Right hindlimb (tissue), 1 donor: ENCODE data around the gene MBTD1.
"Not testable (repeated sequence)": the region's sequence is repeated elsewhere in the genome, so short reads cannot be mapped to it uniquely, and the experiment has no call there.

Experiments
- DNase-seq: peaks from one replicate; pipeline ENCODE4 v3.0.0-alpha.2; 2018

Gene MBTD1

GRCh38 chr17:51251010-51251409 lies 8.8 kb downstream of the MBTD1 start:
- no peak for DNase-seq

DNA sequence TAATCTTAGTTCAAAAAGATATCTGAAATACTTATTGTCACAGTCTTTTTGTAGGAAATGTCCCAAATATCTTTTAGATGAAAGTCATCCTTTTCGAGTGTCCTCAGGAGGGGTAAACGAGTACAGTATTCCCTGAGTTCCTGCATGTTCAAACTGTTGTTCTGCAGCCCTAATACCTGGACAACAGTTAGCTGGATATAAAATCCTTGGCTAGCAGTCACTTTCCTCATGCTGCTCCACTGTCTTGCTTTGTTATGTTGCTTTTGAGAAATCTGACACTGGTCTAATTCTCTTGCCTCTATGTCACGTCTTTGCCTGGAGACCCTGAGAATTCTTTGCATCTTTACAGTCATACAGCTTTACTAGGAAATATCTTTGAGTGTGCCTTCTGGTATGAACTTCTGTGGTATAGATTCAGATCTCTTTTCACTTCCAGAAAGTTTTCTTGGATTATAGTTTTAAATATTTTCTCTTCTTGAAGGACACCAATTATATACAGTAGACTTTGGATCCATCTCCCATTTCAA lies 9.5 kb downstream of the MBTD1 start:
- no peak for DNase-seq

DNA sequence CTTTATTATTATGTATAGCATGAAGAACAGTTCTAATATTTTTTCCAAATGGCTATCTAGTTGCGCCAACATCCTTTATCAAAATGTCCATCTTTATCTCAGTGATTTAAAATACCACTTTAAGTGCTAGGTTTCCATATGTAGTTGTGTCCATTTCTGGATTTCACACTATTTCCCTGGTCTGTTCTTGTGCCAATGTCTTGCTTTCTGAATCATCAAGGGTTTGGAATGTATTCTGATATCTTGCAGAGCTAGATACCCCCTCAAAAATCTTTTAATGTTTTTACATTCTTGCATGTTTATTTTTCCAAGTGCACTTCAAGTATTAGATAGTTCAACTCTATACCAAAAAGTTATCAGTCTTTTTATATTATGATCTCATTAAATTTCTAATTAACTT lies 14.3 kb downstream of the MBTD1 start:
- DNase-seq: no peak

GRCh38 chr17:51244041-51244440 lies 15.8 kb downstream of the MBTD1 start:
- no peak for DNase-seq

GRCh38 chr17:51240275-51240674 lies 19.6 kb downstream of the MBTD1 start:
- DNase-seq: no peak

DNA sequence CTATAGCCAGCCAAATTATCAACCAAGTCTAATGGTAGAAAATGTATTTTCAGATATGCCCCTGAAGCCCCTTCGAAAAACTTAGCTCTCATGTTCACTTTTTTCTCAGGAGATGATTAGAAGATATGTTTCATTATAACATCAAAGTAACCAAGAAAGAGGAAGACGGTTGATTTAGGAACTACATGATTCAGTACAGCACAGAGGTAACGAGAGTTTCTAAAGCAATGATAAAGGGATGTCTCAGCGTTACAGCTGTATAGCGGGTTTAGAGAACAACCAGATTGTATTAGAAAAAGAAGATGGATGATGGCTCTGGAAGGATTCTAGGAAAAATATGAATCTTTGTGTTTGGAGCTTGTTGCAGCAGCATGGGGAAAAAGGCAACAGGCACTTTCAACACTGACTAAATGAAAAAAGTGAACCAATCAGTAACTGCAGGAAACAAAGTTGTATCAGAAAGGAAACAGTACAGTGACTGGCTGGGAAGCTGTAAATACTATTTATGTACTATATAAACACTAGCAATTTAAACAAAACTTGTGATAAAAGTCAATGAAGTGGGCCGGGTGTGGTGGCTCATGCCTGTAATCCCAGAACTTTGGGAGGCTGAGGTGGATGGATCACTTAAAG lies 21.5 kb downstream of the MBTD1 start:
- no peak for DNase-seq

DNA sequence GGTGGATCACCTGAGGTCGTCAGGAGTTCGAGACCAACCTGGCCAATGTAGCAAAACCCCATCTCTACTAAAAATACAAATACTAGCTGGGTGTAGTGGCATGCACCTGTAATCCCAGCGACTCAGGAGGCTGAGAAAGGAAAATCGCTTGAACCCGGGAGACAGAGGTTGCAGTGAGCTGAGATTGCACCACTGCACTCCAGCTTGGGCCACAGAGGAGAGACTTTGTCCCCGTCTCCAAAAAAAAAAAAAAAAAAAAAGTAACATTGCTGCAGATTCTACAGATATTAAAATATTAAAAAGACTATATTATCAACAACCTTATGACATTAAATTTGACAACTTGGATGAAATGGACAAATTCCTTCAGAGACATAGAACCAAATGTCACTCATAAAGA lies 25.7 kb downstream of the MBTD1 start:
- DNase-seq: no peak

DNA sequence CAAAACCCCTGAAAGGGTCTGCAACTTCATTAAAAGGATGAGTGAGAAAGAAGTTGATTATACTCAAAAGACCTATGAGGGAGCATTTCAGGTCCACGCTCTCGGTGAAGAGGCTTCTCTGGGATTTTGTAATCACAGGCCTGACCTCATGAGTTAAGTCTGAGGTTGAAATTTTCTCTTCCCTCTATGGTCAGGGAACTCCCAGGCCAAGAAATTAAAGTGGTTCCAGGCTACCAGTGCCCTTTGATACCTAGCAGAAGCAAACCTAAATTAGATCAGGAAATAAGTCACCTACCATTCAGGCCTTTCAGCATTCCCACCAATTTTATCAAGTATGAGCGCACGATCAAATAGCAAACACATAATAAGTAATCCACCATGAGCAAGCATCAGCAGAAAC lies 27.9 kb downstream of the MBTD1 start:
- DNase-seq: no peak

DNA sequence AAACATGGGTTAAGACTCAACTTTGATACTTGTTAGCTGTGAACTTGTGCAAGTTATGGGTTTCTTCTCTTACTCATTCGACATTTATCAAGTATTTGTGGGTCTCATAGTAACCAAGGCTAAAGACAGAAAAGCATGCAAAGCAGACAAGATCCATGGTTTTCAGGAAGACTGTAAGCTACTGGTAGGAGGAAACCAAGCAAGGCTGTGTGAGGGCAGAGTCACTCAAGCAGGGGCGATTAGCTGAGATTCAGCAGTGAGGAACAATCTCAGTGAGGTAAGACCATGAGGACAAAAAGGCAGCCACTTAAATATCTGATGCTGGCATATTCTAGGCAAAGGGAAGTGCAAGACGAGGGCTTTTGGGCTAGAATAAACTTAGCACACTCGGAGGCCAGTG lies 29.5 kb downstream of the MBTD1 start:
- no peak for DNase-seq

DNA sequence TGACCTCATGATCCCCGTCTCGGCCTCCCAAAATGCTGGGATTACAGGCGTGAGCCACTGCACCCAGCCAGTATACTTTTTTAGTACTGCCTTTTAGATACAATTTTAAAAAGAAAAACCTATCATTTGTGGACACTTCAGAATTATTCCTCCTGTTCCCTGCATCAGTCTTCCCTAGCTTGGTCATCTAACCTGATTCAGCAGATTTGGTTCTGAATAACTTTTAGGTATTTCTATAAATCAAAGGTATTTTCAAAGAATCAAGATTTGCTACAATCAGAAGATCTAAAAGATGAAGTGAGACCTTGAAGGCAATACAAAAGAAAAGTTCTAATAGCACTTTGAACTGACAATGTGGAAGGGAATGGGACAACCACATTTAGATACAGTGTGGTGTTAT lies 30.0 kb downstream of the MBTD1 start:
- DNase-seq: no peak

DNA sequence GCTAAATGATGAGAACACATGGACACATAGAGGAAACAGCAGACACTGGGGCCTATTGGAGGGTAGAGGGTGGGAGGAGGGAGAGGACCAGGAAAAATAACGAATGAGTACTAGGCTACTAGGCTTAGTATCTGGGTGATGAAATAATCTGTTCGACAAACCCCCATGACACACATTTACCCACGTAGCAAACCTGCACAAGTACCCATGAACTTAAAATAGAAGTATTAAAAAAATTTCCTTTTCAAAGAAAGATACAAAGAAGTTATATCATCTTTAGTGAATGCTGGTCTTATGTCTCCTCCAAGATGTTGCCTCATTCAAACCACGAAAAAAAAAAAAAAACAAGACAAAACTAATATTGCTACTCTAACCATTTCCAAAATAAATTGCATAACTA lies 31.7 kb downstream of the MBTD1 start:
- no peak for DNase-seq

GRCh38 chr17:51225523-51225922 lies 34.3 kb downstream of the MBTD1 start:
- not testable (repeated sequence) for DNase-seq

GRCh38 chr17:51224402-51225262 lies 35.2 kb downstream of the MBTD1 start:
- DNase-seq: no peak

DNA sequence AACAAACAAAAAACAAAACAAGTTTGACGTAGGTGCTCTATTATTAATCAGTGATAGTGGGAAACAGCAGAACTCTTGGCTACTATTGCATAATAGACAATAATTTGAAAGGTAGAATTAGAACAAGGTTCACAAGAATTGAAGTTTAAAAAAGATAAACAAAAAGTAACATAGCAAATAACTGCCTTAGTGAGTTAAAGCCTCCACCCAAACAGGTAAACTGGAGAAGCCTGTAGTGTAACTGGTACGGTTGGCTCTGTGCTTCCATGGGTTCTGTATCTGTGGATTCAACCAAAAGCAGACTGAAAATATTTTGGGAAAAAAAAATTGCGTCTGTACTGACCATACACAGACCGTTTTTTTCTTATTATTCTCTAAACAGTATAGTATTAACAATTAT lies 38.5 kb downstream of the MBTD1 start:
- DNase-seq: no peak

- no peak for DNase-seq
These were observed 41.9 kb downstream of the MBTD1 start for GRCh38 chr17:51217946-51218345.

DNA sequence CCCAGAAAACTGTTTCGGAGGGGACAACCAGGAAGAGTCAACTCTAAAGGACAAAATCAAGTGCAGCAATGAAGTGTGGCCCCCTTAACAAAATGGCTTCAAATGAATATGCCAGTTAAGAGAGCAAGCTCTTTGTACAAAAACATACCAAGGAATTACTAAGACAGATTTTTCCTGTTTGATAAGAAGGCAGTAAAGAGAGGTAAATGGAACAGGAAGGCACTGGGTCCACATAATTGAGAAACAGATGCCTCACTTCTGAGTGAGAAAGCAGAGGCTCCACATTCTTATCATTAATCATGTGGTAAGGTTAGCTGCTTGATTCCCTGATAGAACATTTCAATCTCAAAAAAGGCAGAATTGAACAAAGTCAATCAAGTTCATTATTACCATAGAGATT lies 44.9 kb downstream of the MBTD1 start:
- DNase-seq: no peak

DNA sequence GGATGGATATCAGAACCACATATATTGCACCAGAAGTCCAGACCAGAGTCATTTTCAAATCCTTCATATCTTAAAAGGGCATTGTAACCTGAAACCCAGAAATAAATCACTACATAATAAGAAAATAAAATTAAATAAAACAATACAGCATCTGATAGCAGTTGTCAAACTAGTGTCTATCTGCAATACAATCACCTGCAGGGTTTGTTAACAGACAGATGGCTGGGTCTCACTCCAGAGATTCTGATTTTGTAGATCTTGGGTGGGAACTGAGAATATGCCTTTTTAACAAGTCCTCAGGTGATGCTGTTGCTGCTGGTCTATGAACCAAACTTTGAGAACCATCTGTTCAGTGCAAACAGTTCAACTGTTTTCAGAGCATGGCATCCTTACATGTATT lies 56.0 kb downstream of the MBTD1 start:
- DNase-seq: no peak

DNA sequence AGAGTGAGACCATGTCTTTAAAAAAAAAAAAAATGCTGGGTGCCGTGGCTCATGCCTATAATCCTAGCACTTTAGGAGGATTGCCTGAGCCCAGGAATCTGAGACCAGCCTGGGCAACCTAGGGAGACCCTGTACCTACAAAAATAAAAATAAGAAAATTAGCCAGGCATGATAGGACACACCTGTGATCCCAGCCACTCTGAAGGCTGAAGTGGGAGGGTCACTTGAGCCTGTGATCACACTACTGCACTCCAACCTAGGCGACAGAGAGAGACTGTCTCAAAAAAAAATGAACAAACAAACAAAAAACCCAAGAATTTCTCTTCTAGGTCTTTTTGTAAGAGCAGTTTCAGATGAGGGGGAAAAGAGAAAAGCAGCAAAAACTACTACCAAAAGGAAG lies 59.0 kb downstream of the MBTD1 start:
- DNase-seq: no peak

DNA sequence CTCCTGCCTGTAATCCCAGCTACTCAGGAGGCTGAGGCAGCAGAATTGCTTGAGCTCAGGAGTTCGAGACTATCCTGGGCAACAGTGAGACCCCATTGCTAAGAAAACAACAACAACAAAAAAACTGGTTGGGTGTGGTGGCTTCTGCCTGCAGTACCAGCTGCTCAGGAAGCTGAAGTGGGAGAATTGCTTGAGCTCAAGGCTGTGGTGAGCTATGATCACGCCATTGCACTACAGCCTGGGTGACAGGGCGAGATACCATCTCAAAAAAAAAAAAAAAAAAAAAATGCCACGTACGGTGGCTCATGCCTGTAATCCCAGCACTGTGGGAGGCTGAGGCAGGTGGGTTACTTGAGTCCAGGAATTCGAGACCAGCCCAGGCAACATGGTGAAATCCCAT lies 59.6 kb downstream of the MBTD1 start:
- no peak for DNase-seq

DNA sequence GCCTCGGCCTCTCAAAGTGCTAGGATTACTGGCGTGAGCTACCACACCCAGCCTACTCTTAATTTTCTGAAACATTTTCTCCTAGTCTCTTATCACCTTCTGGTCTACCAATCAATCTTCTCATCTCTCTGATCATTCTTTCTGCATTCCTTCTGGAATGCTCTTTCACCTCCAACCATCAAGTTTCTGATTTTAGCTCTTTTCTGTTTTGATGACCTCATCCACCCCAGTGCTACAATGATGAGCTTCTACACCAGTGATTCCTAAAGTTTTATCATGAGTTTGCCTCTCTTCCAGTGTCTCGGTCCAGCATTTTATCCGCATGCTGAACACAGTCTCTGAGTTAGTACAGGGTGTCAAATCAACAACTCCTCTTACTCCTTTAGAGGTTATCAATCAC lies 62.1 kb downstream of the MBTD1 start:
- no peak for DNase-seq

GRCh38 chr17:51191895-51192294 lies 68.0 kb downstream of the MBTD1 start:
- no peak for DNase-seq

- DNase-seq: no peak
These were observed 70.2 kb downstream of the MBTD1 start for GRCh38 chr17:51189628-51190027.

DNA sequence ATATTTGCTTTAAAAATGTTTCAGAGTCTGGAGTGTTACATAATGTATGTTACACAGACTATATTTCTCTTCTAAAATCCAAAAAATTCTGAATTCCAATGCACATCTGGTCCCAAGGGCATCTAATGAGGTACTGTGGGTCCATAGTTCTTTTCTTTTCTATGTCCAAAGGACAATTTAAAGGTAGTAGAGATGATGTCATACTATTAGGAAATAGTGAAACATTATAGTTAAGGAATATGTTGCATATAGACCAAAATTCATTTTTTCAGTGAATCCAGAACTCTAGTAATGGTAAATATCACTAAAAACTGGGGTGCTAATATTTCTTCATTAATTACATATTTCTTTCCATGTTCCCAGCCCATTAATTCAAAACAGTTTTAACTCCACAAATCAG lies 70.7 kb downstream of the MBTD1 start:
- DNase-seq: no peak

DNA sequence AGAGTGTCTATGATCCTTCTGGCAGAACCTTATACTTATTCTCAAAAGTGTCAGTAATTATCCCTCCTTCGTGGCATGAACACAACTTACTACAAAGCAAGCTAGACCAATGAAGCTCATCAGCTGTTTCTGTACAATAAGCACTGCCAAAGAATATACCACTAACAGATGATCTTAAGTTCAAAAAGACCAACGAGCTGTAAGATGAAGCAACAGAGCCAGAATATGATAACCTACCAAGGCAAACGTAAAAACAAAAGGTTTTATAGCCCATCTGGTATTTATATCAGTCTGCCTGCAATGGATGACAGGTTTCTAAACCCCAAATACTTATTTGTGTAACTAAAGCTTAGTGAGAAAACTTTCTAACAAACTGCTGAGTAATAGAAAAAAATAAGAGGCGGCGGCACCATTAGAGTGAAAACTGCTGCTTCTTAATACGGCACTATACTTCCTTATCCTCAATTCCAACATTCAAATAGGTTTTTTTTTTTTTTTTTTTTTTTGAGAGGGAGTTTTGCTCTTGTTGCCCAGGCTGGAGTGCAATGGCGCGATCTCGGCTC lies 71.5 kb downstream of the MBTD1 start:
- DNase-seq: no peak
